ENCODE data around the gene RDM1.
"Not testable (repeated sequence)": the region's sequence is repeated elsewhere in the genome, so short reads cannot be mapped to it uniquely, and the experiment has no call there.

The RDM1 gene

GRCh38 chr17:35901631-35902175, 28.9 kb downstream of the RDM1 start:
- in situ Hi-C loops (cut with MboI; ENCODE audit: low sequenced_read_pairs) = no loop called here

GRCh38 chr17:35900708-35901480, 29.7 kb downstream of the RDM1 start:
- in situ Hi-C loops (cut with MboI; ENCODE audit: low sequenced_read_pairs) = no loop called here

GRCh38 chr17:35900280-35900679, 30.3 kb downstream of the RDM1 start:
- in situ Hi-C loops (cut with MboI; ENCODE audit: low sequenced_read_pairs) = no loop called here

- in situ Hi-C loops (cut with MboI; ENCODE audit: low sequenced_read_pairs) = no loop called here
Observed at GRCh38 chr17:35898283-35899070, 32.1 kb downstream of the RDM1 start.

GRCh38 chr17:35897772-35898171, 32.8 kb downstream of the RDM1 start:
- in situ Hi-C loops (cut with MboI; ENCODE audit: low sequenced_read_pairs) = not testable (repeated sequence)

- in situ Hi-C loops (cut with MboI; ENCODE audit: low sequenced_read_pairs) = no loop called here
Observed at GRCh38 chr17:35895636-35896587, 34.7 kb downstream of the RDM1 start.

- in situ Hi-C loops (cut with MboI; ENCODE audit: low sequenced_read_pairs) = no loop called here
Observed at GRCh38 chr17:35894206-35894605, 36.4 kb downstream of the RDM1 start.

- in situ Hi-C loops (cut with MboI; ENCODE audit: low sequenced_read_pairs) = no loop called here
Observed at GRCh38 chr17:35893751-35894150, 36.8 kb downstream of the RDM1 start.

- in situ Hi-C loops (cut with MboI; ENCODE audit: low sequenced_read_pairs) = no loop called here
Observed at GRCh38 chr17:35892091-35893035, 38.2 kb downstream of the RDM1 start.

- in situ Hi-C loops (cut with MboI; ENCODE audit: low sequenced_read_pairs) = no loop called here
Observed at GRCh38 chr17:35891269-35891668, 39.3 kb downstream of the RDM1 start.

- in situ Hi-C loops (cut with MboI; ENCODE audit: low sequenced_read_pairs) = no loop called here
Observed at GRCh38 chr17:35890774-35891155, 39.8 kb downstream of the RDM1 start.

- in situ Hi-C loops (cut with MboI; ENCODE audit: low sequenced_read_pairs) = loop anchor here (10.0 kb wide), 1 partner anchor 45 kb away; the partner anchor contains the start of gene RDM1
Observed at GRCh38 chr17:35889818-35890773, 40.5 kb downstream of the RDM1 start.

GRCh38 chr17:35889241-35889640, 41.3 kb downstream of the RDM1 start:
- in situ Hi-C loops (cut with MboI; ENCODE audit: low sequenced_read_pairs) = loop anchor here (10.0 kb wide), 1 partner anchor 46 kb away; the partner anchor contains the start of gene RDM1

- in situ Hi-C loops (cut with MboI; ENCODE audit: low sequenced_read_pairs) = loop anchor here (10.0 kb wide), 1 partner anchor 55 kb away; the partner anchor contains the start of gene RDM1
Observed at GRCh38 chr17:35879773-35880654, 50.6 kb downstream of the RDM1 start, which contains the start of gene CCL5. Gene CCL5, minus strand, starts transcription at chr17:35880360.

- in situ Hi-C loops (cut with MboI; ENCODE audit: low sequenced_read_pairs) = no loop called here
Observed at GRCh38 chr17:35878361-35878760, 52.2 kb downstream of the RDM1 start.

- in situ Hi-C loops (cut with MboI; ENCODE audit: low sequenced_read_pairs) = no loop called here
Observed at GRCh38 chr17:35877345-35878029, 53.1 kb downstream of the RDM1 start.

GRCh38 chr17:35876534-35876933, 54.0 kb downstream of the RDM1 start:
- in situ Hi-C loops (cut with MboI; ENCODE audit: low sequenced_read_pairs) = no loop called here

Measured in HL-60/S4 treated with retinoic acid at 250 ng/mL for 4 days and 3 days (cell line).